Stimulated activated CD4-positive, alpha-beta T cell treated with anti-CD3 and anti-CD28 coated beads, Interleukin-1b, Interleukin-23, amount 100 ng/mL, for 24 hours (primary cell): ENCODE results near the gene ELP1.

Experiments used
- DNase-seq, 4 experiments: peaks; one replicate each; pipeline ENCODE4 v3.0.0-alpha.2; 2020; ENCODE audit warnings: low read depth in 4 of 4, low spot score in 1 of 4

The ELP1 gene

GRCh38 chr9:108885643-108886348, 48.1 kb downstream of the ELP1 start:
- peak; percentile 20 to 44 (median 30) for DNase-seq

- no peak for DNase-seq
Observed at GRCh38 chr9:108884701-108885100, 49.2 kb downstream of the ELP1 start.

GRCh38 chr9:108883085-108883484, 50.8 kb downstream of the ELP1 start:
- DNase-seq, result no peak

DNA sequence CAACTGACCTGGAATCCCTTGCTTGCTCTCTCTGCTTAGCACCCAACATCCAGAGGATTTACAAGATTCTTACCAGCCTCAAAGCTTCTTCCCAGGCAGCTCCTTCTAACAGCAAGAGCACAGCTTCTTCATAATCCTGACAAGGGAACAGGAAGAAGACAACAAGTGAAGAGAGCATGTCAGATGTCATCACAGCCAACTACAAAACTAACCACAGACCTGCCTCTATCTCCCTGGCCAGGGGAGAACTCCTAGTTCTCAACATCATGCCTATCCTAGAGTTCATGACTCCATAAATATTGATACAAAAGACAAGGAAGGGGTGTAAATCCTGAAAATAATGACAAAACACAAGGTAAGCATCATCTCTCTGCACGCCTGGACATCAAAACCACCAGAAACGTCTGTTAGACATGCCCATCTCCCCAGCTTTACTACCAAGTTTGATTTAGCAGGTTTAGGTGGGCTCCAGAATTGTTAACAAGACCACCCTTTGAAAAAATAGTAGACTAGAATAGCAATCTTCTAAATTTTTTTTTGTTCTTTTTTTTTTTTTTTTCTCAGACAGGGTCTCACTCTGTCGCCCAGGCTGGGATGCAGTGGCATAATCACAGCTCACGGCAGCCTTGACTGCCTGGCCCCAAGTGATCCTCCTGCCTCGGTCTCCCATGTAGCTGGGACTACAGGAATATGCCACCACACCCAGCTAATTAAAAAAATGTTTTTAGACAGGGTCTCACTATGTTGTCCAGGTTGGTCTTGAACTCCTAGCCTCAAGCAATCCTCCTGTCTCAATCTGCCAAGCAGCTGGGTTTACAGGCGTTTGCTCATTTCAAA, 51.7 kb downstream of the ELP1 start:
- DNase-seq, result no peak

DNA sequence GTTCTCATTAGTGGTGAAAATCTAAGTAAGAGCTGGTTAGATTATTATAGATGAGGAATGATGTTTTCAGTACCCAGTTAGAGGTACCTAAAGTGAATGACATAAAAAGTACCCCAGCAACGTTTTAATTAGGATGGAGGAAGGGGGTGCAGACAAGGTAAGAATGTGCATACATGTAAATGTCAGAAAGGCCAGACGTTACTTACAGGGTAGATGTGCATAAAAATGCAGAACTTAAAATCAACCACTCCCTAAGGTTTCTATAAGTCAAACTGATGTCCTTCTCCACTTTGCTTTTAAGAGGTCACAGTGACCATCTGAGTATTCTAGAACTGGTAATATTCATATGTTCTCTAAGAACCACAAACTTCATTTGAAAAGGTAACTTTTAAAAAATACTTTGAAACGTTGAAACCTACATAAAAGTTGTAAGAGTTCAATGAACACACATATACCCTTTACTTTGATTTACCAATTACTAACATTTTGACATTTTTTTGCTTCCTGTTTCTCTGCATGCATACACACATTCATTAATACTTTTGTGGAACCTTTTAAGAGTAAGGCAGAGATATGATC, 53.1 kb downstream of the ELP1 start:
- DNase-seq, result no peak

DNA sequence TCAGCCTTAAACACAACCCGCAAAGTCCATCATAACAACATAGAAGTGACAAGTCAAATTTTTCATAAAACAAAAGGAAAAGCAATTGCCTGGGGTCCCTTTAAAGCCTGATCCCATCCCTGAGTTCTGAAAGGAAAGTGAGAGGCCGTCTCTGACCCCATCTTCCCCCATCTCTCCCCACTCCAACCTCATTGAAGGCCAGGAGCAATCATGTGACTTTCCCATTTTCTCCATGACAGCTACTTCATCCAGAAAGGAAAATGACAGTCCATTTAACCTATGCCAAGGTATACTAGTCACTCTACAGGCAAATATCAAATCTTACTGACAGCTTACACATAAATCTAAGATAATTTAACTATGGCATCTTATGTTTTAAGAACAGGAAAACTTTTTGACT, 56.4 kb downstream of the ELP1 start:
- DNase-seq, result no peak

DNA sequence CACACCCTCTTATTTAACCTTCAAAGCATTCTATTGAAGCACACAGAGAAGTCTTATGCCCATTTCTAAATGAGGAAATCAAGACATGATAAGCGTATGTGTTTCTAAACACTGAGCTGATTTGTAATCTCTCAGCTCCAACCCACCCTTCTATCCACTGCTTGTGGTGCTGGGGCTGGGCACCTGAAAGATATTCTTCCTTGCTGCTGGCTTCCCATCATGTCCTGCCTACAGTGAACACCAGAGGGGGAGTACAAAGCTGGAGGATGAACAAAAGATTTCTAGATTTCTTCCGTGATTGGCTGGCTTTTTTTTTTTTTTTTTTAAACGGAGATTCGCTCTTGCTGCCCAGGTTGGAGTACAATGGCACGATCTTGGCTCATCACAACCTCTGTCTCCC, 57.5 kb downstream of the ELP1 start:
- no peak for DNase-seq

GRCh38 chr9:108874058-108874788, 59.7 kb downstream of the ELP1 start:
- no peak for DNase-seq

DNA sequence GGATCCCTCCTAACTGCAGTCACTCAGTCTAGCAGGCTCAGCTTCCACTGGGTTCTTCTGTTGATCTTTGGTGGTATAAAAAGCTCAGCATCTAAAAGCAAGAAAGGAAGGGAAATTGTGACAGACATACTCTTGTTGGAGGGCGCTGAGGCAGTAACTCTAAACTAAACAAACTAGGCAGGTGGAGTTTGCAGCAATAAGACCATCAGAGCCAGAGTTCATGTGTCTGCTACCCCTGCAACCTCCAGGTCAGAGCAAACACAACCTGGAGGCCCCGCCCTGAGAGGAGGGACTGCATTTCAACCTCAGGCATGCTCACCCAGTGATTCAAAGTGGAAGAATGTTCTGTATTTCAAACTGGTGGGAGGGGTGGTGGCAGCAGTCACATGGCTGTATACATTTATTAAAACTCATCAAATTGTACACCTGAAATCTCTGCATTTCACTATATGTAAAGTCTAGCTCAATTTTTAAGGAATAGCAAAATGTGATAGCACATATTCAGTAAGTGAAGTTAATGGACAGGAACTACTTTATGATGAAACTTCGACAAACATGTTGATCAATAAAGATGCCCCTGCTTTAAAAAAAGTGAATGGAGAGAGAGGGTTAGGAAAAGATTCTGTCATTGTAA, 64.7 kb downstream of the ELP1 start:
- DNase-seq, result no peak

DNA sequence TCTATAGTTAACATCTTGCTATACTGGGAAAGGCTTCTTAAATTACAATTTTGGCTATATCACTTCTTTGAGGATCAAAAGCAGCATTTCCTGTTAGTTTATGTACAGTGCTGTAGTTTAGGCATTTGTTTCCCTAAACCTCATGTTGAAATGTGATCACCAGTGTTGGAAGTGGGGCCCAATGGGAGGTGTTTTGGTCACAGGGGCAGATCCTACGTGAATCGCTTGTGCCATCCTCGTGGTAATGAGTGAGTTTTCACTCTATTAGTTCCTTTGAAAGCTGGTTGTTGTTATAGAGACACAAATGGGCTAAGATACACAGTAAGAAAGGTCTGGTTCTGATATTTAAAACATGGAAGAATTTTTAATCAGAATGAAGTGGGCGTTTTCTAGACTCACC, 66.1 kb downstream of the ELP1 start:
- no peak for DNase-seq

DNA sequence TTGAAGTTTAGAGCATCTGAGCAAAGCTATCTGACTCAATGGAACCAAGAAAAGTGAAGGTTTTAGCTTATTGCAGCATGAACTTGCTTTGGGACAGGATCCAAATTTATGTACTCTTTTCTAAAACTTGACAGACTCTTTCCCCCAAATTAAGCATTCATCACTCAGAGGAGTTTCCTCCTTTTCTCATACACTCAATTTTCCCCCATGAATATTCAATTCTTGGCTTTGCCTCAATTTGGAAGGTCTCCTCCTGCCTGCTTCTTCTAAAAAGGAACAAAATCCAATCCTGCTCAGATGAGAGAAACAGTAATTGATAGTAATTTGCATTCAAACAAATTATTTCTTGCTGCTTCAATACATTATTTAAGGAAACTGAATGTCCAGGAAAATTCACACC, 66.8 kb downstream of the ELP1 start:
- DNase-seq, result no peak

GRCh38 chr9:108866001-108866420, 67.9 kb downstream of the ELP1 start:
- no peak for DNase-seq

DNA sequence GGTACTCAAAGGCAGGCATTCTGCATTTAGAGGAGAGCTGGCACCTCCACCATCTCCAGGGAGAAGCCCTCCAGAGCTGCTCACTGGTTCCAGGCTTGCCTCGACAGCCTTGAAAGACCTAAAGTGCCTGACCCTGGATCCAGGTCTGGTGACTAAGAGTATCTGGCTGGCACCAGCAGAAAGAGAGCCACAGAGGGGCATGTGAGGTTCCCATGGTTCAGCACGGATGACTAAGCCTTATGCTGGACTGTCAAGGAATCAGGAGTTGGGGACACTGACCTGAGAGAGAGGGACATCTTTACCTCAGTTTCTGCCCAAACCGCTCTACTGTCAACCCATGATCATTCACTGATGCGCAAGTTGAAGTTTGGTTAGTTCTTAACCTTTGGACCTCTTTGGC, 68.9 kb downstream of the ELP1 start:
- DNase-seq, result no peak

GRCh38 chr9:108864446-108864845, 69.5 kb downstream of the ELP1 start:
- no peak for DNase-seq

DNA sequence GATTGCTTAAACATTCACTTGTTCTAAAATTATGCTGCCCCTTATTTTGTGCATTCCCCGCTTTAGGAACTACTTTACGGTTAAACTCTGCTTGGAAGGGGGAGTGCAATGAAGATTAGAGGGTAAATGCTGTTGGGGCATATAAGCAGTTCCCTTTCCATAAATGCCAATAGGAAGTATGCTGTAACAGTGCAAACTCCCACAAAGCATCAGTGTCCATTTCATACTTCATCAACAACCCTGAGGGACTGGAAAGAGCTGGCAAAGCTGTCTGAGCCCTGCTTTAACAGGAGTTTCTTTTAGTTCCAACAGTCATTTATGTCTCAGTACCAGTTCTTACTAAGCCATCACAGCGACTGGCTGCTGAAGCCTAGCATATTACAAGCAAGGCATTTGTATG, 70.0 kb downstream of the ELP1 start:
- no peak for DNase-seq

DNA sequence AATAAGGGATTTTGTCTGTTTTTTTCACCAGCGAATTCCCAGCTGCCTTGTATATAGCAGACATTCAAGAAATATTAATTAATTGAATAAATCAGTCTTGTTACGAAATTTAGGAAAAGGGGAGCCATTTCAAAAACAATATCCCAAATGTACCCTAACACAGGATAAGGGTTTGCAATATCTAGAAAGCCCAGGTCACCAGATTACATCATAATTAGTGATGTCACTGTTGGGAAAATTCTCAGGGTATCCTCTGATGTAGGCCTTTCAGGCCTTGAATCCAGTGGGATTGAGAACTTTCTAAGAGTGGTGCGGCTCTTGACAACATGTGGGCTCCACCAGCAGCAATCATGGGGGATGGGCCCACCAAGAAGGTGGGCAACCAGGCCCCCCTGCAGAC, 71.9 kb downstream of the ELP1 start, which contains the start of gene ACTL7A:
ACTL7A (plus strand) TSS at position 270 of the 400 bp plus-strand sequence; CDS start at position 327, 57 bp downstream.
- no peak for DNase-seq

DNA sequence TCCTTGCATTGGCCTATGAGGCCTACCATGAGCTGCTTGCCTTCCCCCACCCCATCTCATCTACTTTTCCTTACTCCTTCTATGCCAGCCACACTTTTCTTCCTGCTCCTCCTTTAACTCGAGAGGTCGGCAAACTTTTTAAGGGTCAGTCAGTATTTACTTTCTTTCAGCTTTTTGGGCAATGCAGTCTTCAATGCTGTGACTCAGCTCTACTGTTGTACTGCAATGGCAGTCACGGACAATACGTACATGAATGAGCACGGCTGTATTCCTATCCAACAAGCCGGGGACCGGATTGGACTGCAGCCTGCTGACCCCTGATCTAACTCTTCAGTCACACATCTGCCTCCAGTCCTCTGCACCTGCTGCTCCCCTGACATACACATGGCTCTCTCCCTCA, 72.5 kb downstream of the ELP1 start:
- DNase-seq, result no peak

DNA sequence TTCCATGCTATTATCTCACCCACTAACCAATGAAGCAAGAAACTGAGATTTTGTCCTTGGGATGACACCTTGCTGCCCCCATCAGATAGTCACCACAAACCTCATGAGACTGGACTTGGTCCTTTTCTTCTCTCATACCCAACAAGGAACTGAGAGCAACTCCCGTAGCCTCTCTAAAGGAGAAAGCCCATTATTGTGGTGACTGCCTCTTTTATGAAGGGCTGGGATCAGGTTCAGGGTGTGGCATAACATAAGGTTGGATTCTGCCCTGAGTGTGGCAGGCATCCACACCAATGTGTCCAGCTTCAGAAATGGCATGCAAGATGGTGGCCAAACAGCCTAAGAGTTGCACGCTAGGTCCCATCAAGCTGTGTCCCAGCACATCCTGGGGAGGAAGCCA, 73.2 kb downstream of the ELP1 start:
- DNase-seq, result no peak

GRCh38 chr9:108860354-108860753, 73.6 kb downstream of the ELP1 start:
- no peak for DNase-seq

GRCh38 chr9:108859459-108860114, 74.3 kb downstream of the ELP1 start:
- no peak for DNase-seq
